ENCODE results near the gene LAIR1. TPM values are rescaled to one million over a fixed set of nuclear protein-coding genes. Genes with fewer than 3 reads are reported as not detected.

LAIR1 gene
- total RNA-seq, 4 donors from 2014 or later, result 4.8 to 22.5 (median 8.3) TPM

- WGBS, 2 donors (ENCODE audit: low coverage in 1 of 2), result 72 to 85% methylated on average over 11 to 14 of the region's 14 CpGs
Observed at GRCh38 chr19:54319892-54320670, 44.6 kb downstream of the LAIR1 start.

GRCh38 chr19:54319049-54319448 lies 45.7 kb downstream of the LAIR1 start:
- TF ChIP-seq EP300 (IDR thresholded peaks at IDR 0.05) (no peak), POLR2A (IDR thresholded peaks at IDR 0.05) (no peak), CTCF (IDR thresholded peaks at IDR 0.05) (no peak), POLR2AphosphoS5 (IDR thresholded peaks at IDR 0.05) (no peak)
- 71 to 75% methylated on average over 3 to 7 of the region's 7 CpGs for WGBS, 2 donors (ENCODE audit: low coverage in 1 of 2)
- peaks cover 69% of the 10 kb centered on the region for H3K27me3 ChIP-seq
- no peak for ATAC-seq
- no peaks in the 10 kb centered on the region for H3K36me3 ChIP-seq
- no peaks in the 10 kb centered on the region for H3K4me1 ChIP-seq
- no peak overlapping the region for H3K27ac ChIP-seq
- no peak overlapping the region for H3K4me3 ChIP-seq
- no peaks in the 10 kb centered on the region for H3K9me3 ChIP-seq

More at GRCh38 chr19:54319892-54320670, 44.6 kb downstream of the LAIR1 start:
- ATAC-seq, result no peak
- Histone ChIP-seq H3K27me3 (peaks cover 66% of the 10 kb centered on the region), H3K36me3 (no peaks in the 10 kb centered on the region), H3K27ac (no peak overlapping the region), H3K4me3 (no peak overlapping the region), H3K9me3 (no peaks in the 10 kb centered on the region), H3K4me1 (no peaks in the 10 kb centered on the region)
- TF ChIP-seq POLR2A (IDR thresholded peaks at IDR 0.05) (no peak), CTCF (IDR thresholded peaks at IDR 0.05) (no peak), EP300 (IDR thresholded peaks at IDR 0.05) (no peak), POLR2AphosphoS5 (IDR thresholded peaks at IDR 0.05) (no peak)

- H3K9me3 ChIP-seq, result no peaks in the 10 kb centered on the region
- no peak for ATAC-seq
- H3K27ac ChIP-seq, result no peak overlapping the region
- 79 to 96% methylated on average over 2 to 5 of the region's 9 CpGs for WGBS, 2 donors (ENCODE audit: low coverage in 1 of 2)
- H3K4me3 ChIP-seq, result no peak overlapping the region
- TF ChIP-seq CTCF (IDR thresholded peaks at IDR 0.05) (no peak), EP300 (IDR thresholded peaks at IDR 0.05) (no peak), POLR2AphosphoS5 (IDR thresholded peaks at IDR 0.05) (no peak), POLR2A (IDR thresholded peaks at IDR 0.05) (no peak)
- H3K4me1 ChIP-seq, result no peaks in the 10 kb centered on the region
- H3K27me3 ChIP-seq, result peaks cover 69% of the 10 kb centered on the region
- H3K36me3 ChIP-seq, result no peaks in the 10 kb centered on the region
Observed at GRCh38 chr19:54317965-54318240, 46.8 kb downstream of the LAIR1 start.

- Histone ChIP-seq H3K27me3 (peaks cover 74% of the 10 kb centered on the region), H3K4me1 (no peaks in the 10 kb centered on the region), H3K27ac (no peak overlapping the region), H3K9me3 (no peaks in the 10 kb centered on the region), H3K36me3 (no peaks in the 10 kb centered on the region), H3K4me3 (no peak overlapping the region)
- WGBS, 2 donors (ENCODE audit: low coverage in 1 of 2), result 56 to 71% methylated on average over 14 to 19 of the region's 29 CpGs
- TF ChIP-seq POLR2A (IDR thresholded peaks at IDR 0.05), result no peak
- TF ChIP-seq EP300 (IDR thresholded peaks at IDR 0.05), result no peak
- no peak for TF ChIP-seq POLR2AphosphoS5 (IDR thresholded peaks at IDR 0.05)
- no peak for TF ChIP-seq CTCF (IDR thresholded peaks at IDR 0.05)
- ATAC-seq, result no peak
Observed at GRCh38 chr19:54317108-54317964, 47.4 kb downstream of the LAIR1 start.
